Rectal smooth muscle tissue (tissue), 1 donor: ENCODE data around the gene ATM.
A peak's percentile ranks its signal among the peaks of the same experiment; 100 is the strongest.

ENCODE experiments used
- H3K27ac ChIP-seq: one replicate; pipeline ENCODE4 v1.7.0; 2013; ENCODE audit warnings: low read depth, low read length, inconsistent platforms
- H3K27me3 ChIP-seq: one replicate; pipeline ENCODE4 v1.7.0; 2013; ENCODE audit warnings: low read length; ENCODE audit not compliant: control insufficient read depth, insufficient read depth
- H3K36me3 ChIP-seq: one replicate; pipeline ENCODE4 v1.7.0; 2013; ENCODE audit warnings: low read length; ENCODE audit not compliant: control insufficient read depth, insufficient read depth
- H3K4me1 ChIP-seq: one replicate; pipeline ENCODE4 v1.7.0; 2013; ENCODE audit warnings: low read length; ENCODE audit not compliant: control insufficient read depth, insufficient read depth
- H3K4me3 ChIP-seq: one replicate; pipeline ENCODE4 v1.7.0; 2013; ENCODE audit warnings: low read length
- H3K9ac ChIP-seq: one replicate; pipeline ENCODE4 v1.7.0; 2013; ENCODE audit warnings: low read length

ATM gene

DNA sequence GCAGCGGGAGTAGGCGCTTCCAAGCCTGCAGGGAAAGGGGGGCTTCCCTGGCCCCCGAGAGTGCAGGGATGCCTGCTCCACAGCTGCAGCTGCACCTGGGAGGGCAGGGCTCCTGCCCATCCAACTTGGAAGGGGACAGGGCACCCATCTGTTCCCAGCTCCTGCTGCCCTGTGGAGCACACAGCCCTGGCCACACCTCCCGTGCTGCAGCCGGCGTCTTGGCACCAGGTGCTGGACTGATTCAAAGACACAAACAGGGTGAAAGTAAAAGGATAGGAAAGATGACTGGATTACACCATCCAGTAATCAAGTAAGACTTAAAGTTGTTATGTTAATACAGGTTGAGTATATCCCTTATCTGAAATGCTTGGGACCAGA is 15.2 kb upstream of the ATM start:
- Histone ChIP-seq H3K4me3 (no peak overlapping the region), H3K9ac (no peak overlapping the region), H3K27me3 (no peaks in the 10 kb centered on the region), H3K36me3 (peaks cover 18% of the 10 kb centered on the region), H3K4me1 (no peaks in the 10 kb centered on the region), H3K27ac (no peak overlapping the region)

GRCh38 chr11:108210441-108210840 is 12.4 kb upstream of the ATM start:
- no peaks in the 10 kb centered on the region for H3K27me3 ChIP-seq
- H3K27ac ChIP-seq, result no peak overlapping the region
- peaks cover 18% of the 10 kb centered on the region for H3K36me3 ChIP-seq
- no peak overlapping the region for H3K9ac ChIP-seq
- no peaks in the 10 kb centered on the region for H3K4me1 ChIP-seq
- no peak overlapping the region for H3K4me3 ChIP-seq

- no peak overlapping the region for H3K27ac ChIP-seq
Measured at GRCh38 chr11:108213784-108214183, 9.1 kb upstream of the ATM start.

DNA sequence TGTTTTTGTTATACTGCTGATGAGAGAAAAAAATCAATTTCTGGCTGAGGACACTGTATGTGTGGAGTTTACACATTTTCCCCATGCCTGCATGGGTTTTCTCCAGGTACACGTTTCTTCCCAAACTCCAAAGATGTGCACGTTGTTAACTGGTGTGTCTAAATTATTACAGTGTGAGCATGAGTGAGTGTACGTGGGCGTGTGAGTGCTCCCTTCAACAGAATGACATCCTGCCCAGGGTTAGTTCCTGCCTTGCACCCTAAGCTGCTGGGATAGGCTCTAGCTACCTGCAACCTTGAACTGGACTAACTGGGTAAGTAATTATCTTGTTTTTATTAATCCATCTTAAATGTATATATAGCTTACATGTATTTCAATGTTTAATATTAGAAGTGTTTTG is 5.9 kb upstream of the ATM start:
- no peak overlapping the region for H3K4me3 ChIP-seq
- H3K27me3 ChIP-seq, result no peaks in the 10 kb centered on the region
- no peaks in the 10 kb centered on the region for H3K36me3 ChIP-seq
- H3K9ac ChIP-seq, result no peak overlapping the region
- no peak overlapping the region for H3K27ac ChIP-seq
- peaks cover 3% of the 10 kb centered on the region for H3K4me1 ChIP-seq

More at GRCh38 chr11:108213784-108214183, 9.1 kb upstream of the ATM start:
- no peak overlapping the region for H3K4me3 ChIP-seq
- no peak overlapping the region for H3K9ac ChIP-seq
- H3K4me1 ChIP-seq, result no peaks in the 10 kb centered on the region
- H3K36me3 ChIP-seq, result peaks cover 4% of the 10 kb centered on the region
- H3K27me3 ChIP-seq, result no peaks in the 10 kb centered on the region

GRCh38 chr11:108218455-108218854 is 4.4 kb upstream of the ATM start:
- no peak overlapping the region for H3K4me3 ChIP-seq
- no peak overlapping the region for H3K9ac ChIP-seq
- H3K27ac ChIP-seq, result no peak overlapping the region
- H3K27me3 ChIP-seq, result no peaks in the 10 kb centered on the region
- H3K4me1 ChIP-seq, result peaks cover 3% of the 10 kb centered on the region
- H3K36me3 ChIP-seq, result no peaks in the 10 kb centered on the region

- H3K27me3 ChIP-seq, result no peaks in the 10 kb centered on the region
- H3K27ac ChIP-seq, result no peak overlapping the region
- no peak overlapping the region for H3K4me3 ChIP-seq
- no peaks in the 10 kb centered on the region for H3K36me3 ChIP-seq
- no peak overlapping the region for H3K9ac ChIP-seq
- peaks cover 8% of the 10 kb centered on the region for H3K4me1 ChIP-seq
Measured at GRCh38 chr11:108218912-108219783, 3.7 kb upstream of the ATM start.

GRCh38 chr11:108220721-108221336 is 2.0 kb upstream of the ATM start:
- H3K4me1 ChIP-seq, result peaks cover 11% of the 10 kb centered on the region
- H3K4me3 ChIP-seq, result no peak overlapping the region
- no peak overlapping the region for H3K27ac ChIP-seq
- no peaks in the 10 kb centered on the region for H3K27me3 ChIP-seq
- H3K36me3 ChIP-seq, result no peaks in the 10 kb centered on the region
- H3K9ac ChIP-seq, result no peak overlapping the region

- no peaks in the 10 kb centered on the region for H3K36me3 ChIP-seq
- H3K27ac ChIP-seq, result peak overlapping the region; percentile 83
- no peaks in the 10 kb centered on the region for H3K27me3 ChIP-seq
- peaks cover 11% of the 10 kb centered on the region for H3K4me1 ChIP-seq
- peak overlapping the region; percentile 66 for H3K9ac ChIP-seq
- H3K4me3 ChIP-seq, result peak overlapping the region; percentile 81
Measured at GRCh38 chr11:108221371-108221770, 1.5 kb upstream of the ATM start.

GRCh38 chr11:108221911-108222573 is 825 bp upstream of the ATM start:
- peak overlapping the region; percentile 66 for H3K9ac ChIP-seq

GRCh38 chr11:108223348-108224149 is 682 bp downstream of the ATM start:
- Histone ChIP-seq H3K4me3 (peak overlapping the region; percentile 93), H3K4me1 (peaks cover 11% of the 10 kb centered on the region), H3K36me3 (no peaks in the 10 kb centered on the region), H3K27ac (peak overlapping the region; percentile 86), H3K27me3 (no peaks in the 10 kb centered on the region), H3K9ac (peak overlapping the region; percentile 42)

More at GRCh38 chr11:108221911-108222573, 825 bp upstream of the ATM start:
- Histone ChIP-seq H3K4me3 (peak overlapping the region; percentile 81), H3K4me1 (peaks cover 11% of the 10 kb centered on the region), H3K36me3 (no peaks in the 10 kb centered on the region), H3K27ac (peak overlapping the region; percentile 83), H3K27me3 (no peaks in the 10 kb centered on the region)

- Histone ChIP-seq H3K4me1 (peaks cover 11% of the 10 kb centered on the region), H3K27ac (peak overlapping the region; percentile 86)
Measured at GRCh38 chr11:108224366-108224765, 1.5 kb downstream of the ATM start.

More at GRCh38 chr11:108224366-108224765, 1.5 kb downstream of the ATM start:
- no peak overlapping the region for H3K9ac ChIP-seq
- H3K36me3 ChIP-seq, result no peaks in the 10 kb centered on the region
- H3K27me3 ChIP-seq, result no peaks in the 10 kb centered on the region
- H3K4me3 ChIP-seq, result peak overlapping the region; percentile 93
